HCT116 (cell line): Measurements from ENCODE around the gene KCNJ1. TPM values are rescaled to one million over a fixed set of nuclear protein-coding genes. Genes with fewer than 3 reads are reported as not detected.

ENCODE experiments used
- ATAC-seq: fragments of 200-7000 bp; cut with Tn5 transposase; 2 replicates; pipeline ENCODE4 v1.9.1; 2020; ENCODE audit warnings: mild to moderate bottlenecking, moderate library complexity
- BruUV-seq: library from RNA; stranded (reverse); fragments of 400-500 nt; replicated peaks from 2 replicates; lab custom pipeline; 2021; lab: Mats Ljungman, UMichigan
- CTCF ChIA-PET: fragments of 300-600 bp; sonication (Branson Sonifier 250); formaldehyde crosslinking; loops from one replicate; lab custom pipeline; 2021; ENCODE audit warnings: antibody characterized with exemption; lab: Charles Lee
- POLR2A ChIA-PET: fragments of 300-600, 350-600 bp; sonication (Branson Sonifier 250); formaldehyde crosslinking; loops from one replicate; lab custom pipeline; 2021; ENCODE audit warnings: antibody characterized with exemption; lab: Charles Lee
- RAD21 ChIA-PET, 2 experiments: fragments of 300-600 bp; sonication (Branson Sonifier 250); formaldehyde crosslinking; loops; one replicate each; lab custom pipeline; 2023; ENCODE audit warnings: low total read pairs in 2 of 2; ENCODE audit not compliant: uncharacterized antibody in 2 of 2, unreplicated experiment in 2 of 2, low non-redundant PET in 1 of 2; lab: Charles Lee
- DNase-seq: peaks from one replicate; pipeline ENCODE4 v3.0.0-alpha.2; 2010; ENCODE audit warnings: low read depth, low spot score
- H2AFZ ChIP-seq: fragments of 200-600 bp; shearing (Covaris generic), sonication (generic); 2 replicates; pipeline ENCODE4 v1.6.1; 2017; ENCODE audit warnings: low read depth, mixed run types, mixed read lengths, antibody characterized with exemption, low read length; ENCODE audit not compliant: poor library complexity, severe bottlenecking
- H3K27ac ChIP-seq: 2 replicates; pipeline ENCODE4 v1.5.1; 2012; ENCODE audit warnings: low read depth, low read length
- H3K27me3 ChIP-seq: fragments of 200-600 bp; sonication (generic); 2 replicates; pipeline ENCODE4 v1.6.1; 2016; ENCODE audit warnings: mixed run types, low read length, mixed read lengths; ENCODE audit not compliant: insufficient read depth
- H3K36me3 ChIP-seq, 2 experiments: fragments of 200-500 bp in 1 of 2; fragments of 200-600 bp in 1 of 2; sonication (Bioruptor generic) in 1 of 2; sonication (generic) in 1 of 2; 2 replicates each; pipeline versions ENCODE4 v1.5.1 to v1.6.1; 2014 to 2016; ENCODE audit warnings: low read length in 2 of 2, inconsistent platforms in 1 of 2, mixed read lengths in 1 of 2, mixed run types in 1 of 2; ENCODE audit not compliant: insufficient read depth in 2 of 2, control insufficient read depth in 1 of 2
- H3K4me1 ChIP-seq, 2 experiments: fragments of 200-600 bp in 1 of 2; sonication (generic) in 1 of 2; 2 replicates each; pipeline versions ENCODE4 v1.5.1 to v1.6.1; 2012 to 2017; ENCODE audit warnings: low read length in 2 of 2, inconsistent platforms in 1 of 2, mild to moderate bottlenecking in 1 of 2, mixed read lengths in 1 of 2, mixed run types in 1 of 2, moderate library complexity in 1 of 2; ENCODE audit not compliant: insufficient read depth in 2 of 2, control insufficient read depth in 1 of 2
- H3K4me2 ChIP-seq: fragments of 200-600 bp; sonication (generic); 2 replicates; pipeline ENCODE4 v1.6.1; 2017; ENCODE audit warnings: mixed run types, low read length, mixed read lengths
- H3K4me3 ChIP-seq, 2 experiments: fragments of 200-600 bp in 1 of 2; sonication (generic) in 1 of 2; replicated peaks in 1 of 2; 2 replicates each; pipeline ENCODE4 v1.5.1; 2011 to 2016; ENCODE audit warnings: low read length in 2 of 2, control low read depth in 1 of 2, low read depth in 1 of 2, mild to moderate bottlenecking in 1 of 2, mixed read lengths in 1 of 2, mixed run types in 1 of 2
- H3K79me2 ChIP-seq: fragments of 200-600 bp; sonication (generic); 2 replicates; pipeline ENCODE4 v1.6.1; 2017; ENCODE audit warnings: mild to moderate bottlenecking, mixed run types, low read length, moderate library complexity, mixed read lengths; ENCODE audit not compliant: insufficient read depth
- H3K9ac ChIP-seq: fragments of 200-600 bp; sonication (generic); 2 replicates; pipeline ENCODE4 v1.6.1; 2016; ENCODE audit warnings: low read length, mixed read lengths
- H3K9me2 ChIP-seq: fragments of 200-600 bp; sonication (generic), shearing (Covaris generic); 2 replicates; pipeline ENCODE4 v1.6.1; 2017; ENCODE audit warnings: mixed run types, mild to moderate bottlenecking, moderate library complexity; ENCODE audit not compliant: insufficient read depth
- H3K9me3 ChIP-seq, 2 experiments: fragments of 200-500 bp in 1 of 2; fragments of 200-600 bp in 1 of 2; sonication (Bioruptor generic) in 1 of 2; sonication (generic) in 1 of 2; 2 replicates each; pipeline ENCODE4 v1.6.1; 2014 to 2017; ENCODE audit warnings: low read length in 2 of 2, mixed read lengths in 2 of 2, inconsistent platforms in 1 of 2, low read depth in 1 of 2, mild to moderate bottlenecking in 1 of 2, mixed run types in 1 of 2, moderate library complexity in 1 of 2; ENCODE audit not compliant: control insufficient read depth in 1 of 2, insufficient read depth in 1 of 2
- H4K20me1 ChIP-seq: fragments of 200-600 bp; sonication (generic), shearing (Covaris generic); 2 replicates; pipeline ENCODE4 v1.6.1; 2017; ENCODE audit warnings: mixed run types, mild to moderate bottlenecking, moderate library complexity; ENCODE audit not compliant: insufficient read depth
- EGR1 ChIP-seq: IDR thresholded peaks from 2 replicates; pipeline ENCODE4 v1.6.1; 2012; ENCODE audit warnings: low read depth
- MAX ChIP-seq: IDR thresholded peaks from 2 replicates; pipeline ENCODE4 v1.6.1; 2012
- POLR2A ChIP-seq: IDR thresholded peaks from 2 replicates; pipeline ENCODE4 v1.7.0; 2011; ENCODE audit warnings: borderline replicate concordance; ENCODE audit not compliant: insufficient read depth, insufficient read length; ENCODE audit errors: extremely low read depth
- POLR2AphosphoS5 ChIP-seq: IDR thresholded peaks from 2 replicates; pipeline ENCODE4 v1.6.1; 2011; ENCODE audit warnings: mild to moderate bottlenecking, low read depth, low read length, moderate library complexity
- REST ChIP-seq: IDR thresholded peaks from 2 replicates; pipeline ENCODE4 v1.6.1; 2012; ENCODE audit warnings: low read depth
- SP1 ChIP-seq: IDR thresholded peaks from 2 replicates; pipeline ENCODE4 v1.6.1; 2012; ENCODE audit warnings: low read depth
- SRF ChIP-seq: IDR thresholded peaks from 2 replicates; pipeline ENCODE4 v1.6.1; 2012; ENCODE audit warnings: low read depth
- TCF7L2 ChIP-seq: IDR thresholded peaks from 2 replicates; pipeline ENCODE4 v1.7.0; 2011; ENCODE audit warnings: borderline replicate concordance, inconsistent platforms; ENCODE audit not compliant: insufficient read depth, insufficient read length; ENCODE audit errors: extremely low read depth
- YY1 ChIP-seq: IDR thresholded peaks from 2 replicates; pipeline ENCODE4 v1.6.1; 2011; ENCODE audit warnings: low read length, low read depth, moderate library complexity, mild to moderate bottlenecking; ENCODE audit not compliant: insufficient replicate concordance; ENCODE audit errors: extremely low read depth
- ZFX ChIP-seq: fragments of 450-650 bp; IDR thresholded peaks from 2 replicates; pipeline ENCODE4 v1.6.1; 2017
- intact Hi-C: fragments of 100-400 bp; cut with micrococcal nuclease; formaldehyde crosslinking; loops from 2 replicates; pipeline ENCODE4 v1.10.0; 2022
- total RNA-seq: library from RNA; stranded (reverse); gene quantifications from one replicate; pipeline ENCODE4 v1.2.1, GENCODE V29; 2021; ENCODE audit not compliant: unreplicated experiment

Gene KCNJ1
- total RNA-seq, 1 experiment from 2014 or later, result 0.15 TPM

- CTCF ChIA-PET, result interaction anchor here (1.0 to 5.7 kb wide), 3 partner anchors 17 to 69 kb away, joined by 3 to 213 read pairs (median 55); no protein-coding TSS in a partner anchor
- Histone ChIP-seq H3K27me3 (no peaks in the 10 kb centered on the region), H3K36me3 (no peaks in the 10 kb centered on the region), H3K4me2 (no peak overlapping the region), H3K4me3 (no peak overlapping the region), H2AFZ (no peak overlapping the region), H3K27ac (no peak overlapping the region), H3K9me3 (no peaks in the 10 kb centered on the region), H4K20me1 (no peaks in the 10 kb centered on the region), H3K9ac (no peak overlapping the region), H3K4me1 (peaks cover 9 to 18% of the 10 kb centered on the region in 2 experiments; a peak in 3 of 4 replicates), H3K79me2 (no peaks in the 10 kb centered on the region), H3K9me2 (no peaks in the 10 kb centered on the region)
- POLR2A ChIA-PET, result no interaction called here
- intact Hi-C loops, result loop anchor here (5.0 kb wide), 1 partner anchor 444 kb away; no protein-coding TSS in a partner anchor
- no TSS peak for BruUV-seq
- no peak for DNase-seq
- RAD21 ChIA-PET, result no interaction called here
- no peak for ATAC-seq
- TF ChIP-seq YY1, result no peak
- no peak for TF ChIP-seq ZFX
- TF ChIP-seq MAX, result no peak
- no peak for TF ChIP-seq EGR1
- no peak for TF ChIP-seq SRF
- TF ChIP-seq SP1, result no peak
- no peak for TF ChIP-seq POLR2AphosphoS5
- TF ChIP-seq REST, result no peak
- no peak for TF ChIP-seq TCF7L2
- no peak for TF ChIP-seq POLR2A
Measured at GRCh38 chr11:128888034-128888985, 21.2 kb upstream of the KCNJ1 start.
